ENCODE results near the gene SAMD4B. TPM values are rescaled to one million over a fixed set of nuclear protein-coding genes. Genes with fewer than 3 reads are reported as not detected.
A peak's percentile ranks its signal among the peaks of the same experiment; 100 is the strongest.

The SAMD4B gene
- total and polyA plus RNA-seq, 2 experiments from 2014 or later: 104 to 172 TPM

DNA sequence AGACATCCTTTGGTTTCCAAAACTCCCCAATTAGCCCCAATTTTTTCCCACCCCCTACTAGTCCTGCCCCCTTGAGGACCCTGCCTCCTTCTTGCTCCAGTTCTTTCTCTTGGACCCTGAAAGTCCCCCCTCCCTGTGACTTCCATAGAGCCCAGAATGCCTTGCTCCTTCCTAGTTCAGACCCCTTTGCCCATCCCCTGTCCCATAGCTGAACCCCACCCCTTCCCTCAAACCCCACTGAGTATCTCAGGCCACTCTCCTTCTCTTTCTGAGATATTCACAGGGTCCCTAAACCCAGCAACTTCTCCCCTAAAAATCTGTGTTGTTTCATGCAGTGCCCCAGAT is 20.4 kb upstream of the SAMD4B start:
- Mint-ChIP-seq H3K27ac (no peak overlapping the region), H3K27me3 (ENCODE audit: insufficient read depth, low read depth, poor library complexity) (peaks cover 30% of the 10 kb centered on the region), H3K4me3 (peak overlapping the region; percentile 67; the same call in 1 of the 3 replicates), H3K4me1 (peaks cover 11% of the 10 kb centered on the region), H3K36me3 (ENCODE audit: low read depth) (no peaks in the 10 kb centered on the region), H3K9me3 (peaks cover 4% of the 10 kb centered on the region; the same call in 1 of the 3 replicates)
- TF ChIP-seq, protein P1, sequence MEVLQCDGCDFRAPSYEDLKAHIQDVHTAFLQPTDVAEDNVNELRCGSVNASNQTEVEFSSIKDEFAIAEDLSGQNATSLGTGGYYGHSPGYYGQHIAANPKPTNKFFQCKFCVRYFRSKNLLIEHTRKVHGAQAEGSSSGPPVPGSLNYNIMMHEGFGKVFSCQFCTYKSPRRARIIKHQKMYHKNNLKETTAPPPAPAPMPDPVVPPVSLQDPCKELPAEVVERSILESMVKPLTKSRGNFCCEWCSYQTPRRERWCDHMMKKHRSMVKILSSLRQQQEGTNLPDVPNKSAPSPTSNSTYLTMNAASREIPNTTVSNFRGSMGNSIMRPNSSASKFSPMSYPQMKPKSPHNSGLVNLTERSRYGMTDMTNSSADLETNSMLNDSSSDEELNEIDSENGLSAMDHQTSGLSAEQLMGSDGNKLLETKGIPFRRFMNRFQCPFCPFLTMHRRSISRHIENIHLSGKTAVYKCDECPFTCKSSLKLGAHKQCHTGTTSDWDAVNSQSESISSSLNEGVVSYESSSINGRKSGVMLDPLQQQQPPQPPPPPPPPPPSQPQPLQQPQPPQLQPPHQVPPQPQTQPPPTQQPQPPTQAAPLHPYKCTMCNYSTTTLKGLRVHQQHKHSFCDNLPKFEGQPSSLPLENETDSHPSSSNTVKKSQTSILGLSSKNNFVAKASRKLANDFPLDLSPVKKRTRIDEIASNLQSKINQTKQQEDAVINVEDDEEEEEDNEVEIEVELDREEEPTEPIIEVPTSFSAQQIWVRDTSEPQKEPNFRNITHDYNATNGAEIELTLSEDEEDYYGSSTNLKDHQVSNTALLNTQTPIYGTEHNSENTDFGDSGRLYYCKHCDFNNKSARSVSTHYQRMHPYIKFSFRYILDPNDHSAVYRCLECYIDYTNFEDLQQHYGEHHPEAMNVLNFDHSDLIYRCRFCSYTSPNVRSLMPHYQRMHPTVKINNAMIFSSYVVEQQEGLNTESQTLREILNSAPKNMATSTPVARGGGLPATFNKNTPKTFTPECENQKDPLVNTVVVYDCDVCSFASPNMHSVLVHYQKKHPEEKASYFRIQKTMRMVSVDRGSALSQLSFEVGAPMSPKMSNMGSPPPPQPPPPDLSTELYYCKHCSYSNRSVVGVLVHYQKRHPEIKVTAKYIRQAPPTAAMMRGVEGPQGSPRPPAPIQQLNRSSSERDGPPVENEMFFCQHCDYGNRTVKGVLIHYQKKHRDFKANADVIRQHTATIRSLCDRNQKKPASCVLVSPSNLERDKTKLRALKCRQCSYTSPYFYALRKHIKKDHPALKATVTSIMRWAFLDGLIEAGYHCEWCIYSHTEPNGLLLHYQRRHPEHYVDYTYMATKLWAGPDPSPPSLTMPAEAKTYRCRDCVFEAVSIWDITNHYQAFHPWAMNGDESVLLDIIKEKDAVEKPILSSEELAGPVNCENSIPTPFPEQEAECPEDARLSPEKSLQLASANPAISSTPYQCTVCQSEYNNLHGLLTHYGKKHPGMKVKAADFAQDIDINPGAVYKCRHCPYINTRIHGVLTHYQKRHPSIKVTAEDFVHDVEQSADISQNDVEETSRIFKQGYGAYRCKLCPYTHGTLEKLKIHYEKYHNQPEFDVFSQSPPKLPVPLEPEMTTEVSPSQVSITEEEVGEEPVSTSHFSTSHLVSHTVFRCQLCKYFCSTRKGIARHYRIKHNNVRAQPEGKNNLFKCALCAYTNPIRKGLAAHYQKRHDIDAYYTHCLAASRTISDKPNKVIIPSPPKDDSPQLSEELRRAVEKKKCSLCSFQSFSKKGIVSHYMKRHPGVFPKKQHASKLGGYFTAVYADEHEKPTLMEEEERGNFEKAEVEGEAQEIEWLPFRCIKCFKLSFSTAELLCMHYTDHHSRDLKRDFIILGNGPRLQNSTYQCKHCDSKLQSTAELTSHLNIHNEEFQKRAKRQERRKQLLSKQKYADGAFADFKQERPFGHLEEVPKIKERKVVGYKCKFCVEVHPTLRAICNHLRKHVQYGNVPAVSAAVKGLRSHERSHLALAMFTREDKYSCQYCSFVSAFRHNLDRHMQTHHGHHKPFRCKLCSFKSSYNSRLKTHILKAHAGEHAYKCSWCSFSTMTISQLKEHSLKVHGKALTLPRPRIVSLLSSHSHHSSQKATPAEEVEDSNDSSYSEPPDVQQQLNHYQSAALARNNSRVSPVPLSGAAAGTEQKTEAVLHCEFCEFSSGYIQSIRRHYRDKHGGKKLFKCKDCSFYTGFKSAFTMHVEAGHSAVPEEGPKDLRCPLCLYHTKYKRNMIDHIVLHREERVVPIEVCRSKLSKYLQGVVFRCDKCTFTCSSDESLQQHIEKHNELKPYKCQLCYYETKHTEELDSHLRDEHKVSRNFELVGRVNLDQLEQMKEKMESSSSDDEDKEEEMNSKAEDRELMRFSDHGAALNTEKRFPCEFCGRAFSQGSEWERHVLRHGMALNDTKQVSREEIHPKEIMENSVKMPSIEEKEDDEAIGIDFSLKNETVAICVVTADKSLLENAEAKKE (CRISPR knock-in tag; IDR thresholded peaks at IDR 0.05): no peak
- TF ChIP-seq, protein P2, sequence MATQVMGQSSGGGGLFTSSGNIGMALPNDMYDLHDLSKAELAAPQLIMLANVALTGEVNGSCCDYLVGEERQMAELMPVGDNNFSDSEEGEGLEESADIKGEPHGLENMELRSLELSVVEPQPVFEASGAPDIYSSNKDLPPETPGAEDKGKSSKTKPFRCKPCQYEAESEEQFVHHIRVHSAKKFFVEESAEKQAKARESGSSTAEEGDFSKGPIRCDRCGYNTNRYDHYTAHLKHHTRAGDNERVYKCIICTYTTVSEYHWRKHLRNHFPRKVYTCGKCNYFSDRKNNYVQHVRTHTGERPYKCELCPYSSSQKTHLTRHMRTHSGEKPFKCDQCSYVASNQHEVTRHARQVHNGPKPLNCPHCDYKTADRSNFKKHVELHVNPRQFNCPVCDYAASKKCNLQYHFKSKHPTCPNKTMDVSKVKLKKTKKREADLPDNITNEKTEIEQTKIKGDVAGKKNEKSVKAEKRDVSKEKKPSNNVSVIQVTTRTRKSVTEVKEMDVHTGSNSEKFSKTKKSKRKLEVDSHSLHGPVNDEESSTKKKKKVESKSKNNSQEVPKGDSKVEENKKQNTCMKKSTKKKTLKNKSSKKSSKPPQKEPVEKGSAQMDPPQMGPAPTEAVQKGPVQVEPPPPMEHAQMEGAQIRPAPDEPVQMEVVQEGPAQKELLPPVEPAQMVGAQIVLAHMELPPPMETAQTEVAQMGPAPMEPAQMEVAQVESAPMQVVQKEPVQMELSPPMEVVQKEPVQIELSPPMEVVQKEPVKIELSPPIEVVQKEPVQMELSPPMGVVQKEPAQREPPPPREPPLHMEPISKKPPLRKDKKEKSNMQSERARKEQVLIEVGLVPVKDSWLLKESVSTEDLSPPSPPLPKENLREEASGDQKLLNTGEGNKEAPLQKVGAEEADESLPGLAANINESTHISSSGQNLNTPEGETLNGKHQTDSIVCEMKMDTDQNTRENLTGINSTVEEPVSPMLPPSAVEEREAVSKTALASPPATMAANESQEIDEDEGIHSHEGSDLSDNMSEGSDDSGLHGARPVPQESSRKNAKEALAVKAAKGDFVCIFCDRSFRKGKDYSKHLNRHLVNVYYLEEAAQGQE (IDR thresholded peaks at IDR 0.05; ENCODE audit: unreplicated experiment): no peak
- no peak for TF ChIP-seq CREB1 (CRISPR knock-in tag; IDR thresholded peaks at IDR 0.05; ENCODE audit: low read depth)
- Histone ChIP-seq H3F3A (replicated peaks; ENCODE audit: low read depth) (0 out of 2 replicates have a peak, but pooled peaks cover 2% of the 10 kb centered on the region), H2AFZ (no peak overlapping the region), H4K20me1 (replicated peaks; ENCODE audit: insufficient read depth) (no peaks in the 10 kb centered on the region), H3K4me1 (ENCODE audit: insufficient read depth) (peaks cover 7% of the 10 kb centered on the region), H3K27ac (ENCODE audit: low read depth) (no peak overlapping the region), H3K4me3 (no peak overlapping the region), H3K36me3 (ENCODE audit: insufficient read depth) (no peaks in the 10 kb centered on the region), H3K4me2 (no peak overlapping the region), H3K27me3 (ENCODE audit: insufficient read depth) (peaks cover 11% of the 10 kb centered on the region; the same call in 1 of the 2 replicates), H3K9me2 (ENCODE audit: insufficient read depth) (no peaks in the 10 kb centered on the region), H3K79me2 (replicated peaks; ENCODE audit: insufficient read depth) (peaks cover 5% of the 10 kb centered on the region; the same call in 1 of the 2 replicates)
- ATAC-seq (no peak), DNase-seq (ENCODE audit: low spot score) (no peak)

Data from GM23338 (cell line).